Activated CD4-positive, alpha-beta T cell treated with anti-CD3 and anti-CD28 coated beads, Interleukin-2, amount 50 U/mL, for 24 hours (primary cell): ENCODE measurements around the gene RAB3B.
A peak's percentile ranks its signal among the peaks of the same experiment; 100 is the strongest.
"Not testable (repeated sequence)": the region's sequence is repeated elsewhere in the genome, so short reads cannot be mapped to it uniquely, and the experiment has no call there.

Experiments
- DNase-seq, 2 donors: peaks; one replicate each; pipeline ENCODE4 v3.0.0-alpha.2; 2020; ENCODE audit warnings: low read depth in 1 of 2, low spot score in 1 of 2

Gene RAB3B

GRCh38 chr1:51990478-51990965 lies at the start of gene RAB3B:
Gene RAB3B, minus strand, starts transcription at chr1:51990700. Its CDS starts 13,583 bp downstream, at chr1:51977117.
- DNase-seq = peak; percentile 66 to 72

- no peak for DNase-seq
Measured at GRCh38 chr1:52037909-52038308, 47.4 kb upstream of the RAB3B start.

GRCh38 chr1:52037402-52037814 lies 46.9 kb upstream of the RAB3B start:
- DNase-seq = no peak

- no peak for DNase-seq
Measured at GRCh38 chr1:52034050-52034384, 43.5 kb upstream of the RAB3B start.

GRCh38 chr1:52033190-52034049 lies 42.9 kb upstream of the RAB3B start, which contains the start of gene KTI12:
Gene KTI12, minus strand, starts transcription at chr1:52033810. Its CDS starts 49 bp downstream, at chr1:52033761.
- peak; percentile 62 to 85 for DNase-seq

GRCh38 chr1:52032785-52033131 lies 42.3 kb upstream of the RAB3B start:
- DNase-seq = no peak

GRCh38 chr1:52032124-52032784 lies 41.8 kb upstream of the RAB3B start:
- no peak for DNase-seq

GRCh38 chr1:52028839-52029238 lies 38.3 kb upstream of the RAB3B start:
- DNase-seq = not testable (repeated sequence)

- no peak for DNase-seq
Measured at GRCh38 chr1:52028328-52028727, 37.8 kb upstream of the RAB3B start.

- DNase-seq = no peak
Measured at GRCh38 chr1:52026278-52026677, 35.8 kb upstream of the RAB3B start.

GRCh38 chr1:52022133-52022532 lies 31.6 kb upstream of the RAB3B start:
- DNase-seq = no peak

- DNase-seq = no peak
Measured at GRCh38 chr1:52008071-52008809, 17.7 kb upstream of the RAB3B start.

GRCh38 chr1:52007215-52008002 lies 16.9 kb upstream of the RAB3B start:
- no peak for DNase-seq

- not testable (repeated sequence) for DNase-seq
Measured at GRCh38 chr1:52006081-52006553, 15.6 kb upstream of the RAB3B start.

- not testable (repeated sequence) for DNase-seq
Measured at GRCh38 chr1:52005548-52005947, 15.0 kb upstream of the RAB3B start.

GRCh38 chr1:52003877-52004276 lies 13.4 kb upstream of the RAB3B start:
- no peak for DNase-seq

GRCh38 chr1:52002038-52002917 lies 11.8 kb upstream of the RAB3B start:
- DNase-seq = peak in 1 of 2 donors; percentile 73

- DNase-seq = no peak
Measured at GRCh38 chr1:51998701-51999100, 8.2 kb upstream of the RAB3B start.

- no peak for DNase-seq
Measured at GRCh38 chr1:51997974-51998382, 7.5 kb upstream of the RAB3B start.
